ENCODE data around the gene SPEF2.

Gene SPEF2

DNA sequence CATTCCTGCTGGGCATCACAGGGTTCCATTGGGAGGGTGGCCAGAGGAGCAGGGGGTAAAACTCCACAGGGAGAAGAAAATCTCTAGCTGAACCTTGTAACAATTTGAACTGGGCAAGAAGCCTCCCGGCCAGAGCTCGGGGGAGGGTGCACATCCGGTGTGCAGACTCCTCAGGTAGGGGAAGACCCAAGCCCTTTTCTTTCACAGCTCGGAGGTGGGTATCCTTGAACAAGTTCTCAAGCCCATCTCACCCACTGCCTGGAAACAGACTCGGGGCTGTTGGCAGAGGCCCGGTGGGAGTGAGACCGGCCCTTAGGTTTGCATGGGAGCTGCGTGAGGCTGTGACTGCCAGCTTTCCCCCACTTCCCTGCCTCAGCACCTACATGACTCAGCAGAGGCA, 127.5 kb downstream of the SPEF2 start:
- no peak overlapping the region for H3K4me3 ChIP-seq (replicated peaks; ENCODE audit: insufficient read depth, low read length)
- TF ChIP-seq, protein P1, sequence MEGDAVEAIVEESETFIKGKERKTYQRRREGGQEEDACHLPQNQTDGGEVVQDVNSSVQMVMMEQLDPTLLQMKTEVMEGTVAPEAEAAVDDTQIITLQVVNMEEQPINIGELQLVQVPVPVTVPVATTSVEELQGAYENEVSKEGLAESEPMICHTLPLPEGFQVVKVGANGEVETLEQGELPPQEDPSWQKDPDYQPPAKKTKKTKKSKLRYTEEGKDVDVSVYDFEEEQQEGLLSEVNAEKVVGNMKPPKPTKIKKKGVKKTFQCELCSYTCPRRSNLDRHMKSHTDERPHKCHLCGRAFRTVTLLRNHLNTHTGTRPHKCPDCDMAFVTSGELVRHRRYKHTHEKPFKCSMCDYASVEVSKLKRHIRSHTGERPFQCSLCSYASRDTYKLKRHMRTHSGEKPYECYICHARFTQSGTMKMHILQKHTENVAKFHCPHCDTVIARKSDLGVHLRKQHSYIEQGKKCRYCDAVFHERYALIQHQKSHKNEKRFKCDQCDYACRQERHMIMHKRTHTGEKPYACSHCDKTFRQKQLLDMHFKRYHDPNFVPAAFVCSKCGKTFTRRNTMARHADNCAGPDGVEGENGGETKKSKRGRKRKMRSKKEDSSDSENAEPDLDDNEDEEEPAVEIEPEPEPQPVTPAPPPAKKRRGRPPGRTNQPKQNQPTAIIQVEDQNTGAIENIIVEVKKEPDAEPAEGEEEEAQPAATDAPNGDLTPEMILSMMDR (IDR thresholded peaks at IDR 0.05; ENCODE audit: insufficient read depth, low read length): no peak
- no peak for TF ChIP-seq SPI1 (IDR thresholded peaks at IDR 0.05; ENCODE audit: borderline replicate concordance, low read depth)
- H3K27ac ChIP-seq (replicated peaks): no peak overlapping the region
- no peaks in the 10 kb centered on the region for H3K27me3 ChIP-seq (ENCODE audit: insufficient read depth, poor library complexity, severe bottlenecking)
- no peak for DNase-seq (ENCODE audit: low read depth in 1 of 2, low spot score in 1 of 2)

DNA sequence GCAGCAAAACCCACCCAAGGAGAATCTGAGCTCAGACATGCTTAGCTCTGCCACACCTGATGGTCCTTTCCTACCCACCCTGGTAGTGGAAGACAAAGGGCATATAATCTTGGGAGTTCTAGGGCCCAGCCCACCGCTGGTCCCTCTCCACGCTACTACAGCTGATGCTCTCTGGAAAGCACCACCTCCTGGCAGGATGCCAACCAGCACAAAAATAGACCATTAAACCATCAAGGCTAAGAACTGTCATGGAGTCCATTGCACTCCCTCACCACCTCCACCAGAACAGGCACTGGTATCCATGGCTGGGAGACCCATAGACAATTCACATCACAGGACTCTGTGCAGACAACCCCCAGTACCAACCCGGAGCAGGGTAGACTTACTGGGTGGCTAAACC, 128.0 kb downstream of the SPEF2 start:
- Histone ChIP-seq H3K27ac (replicated peaks) (no peak overlapping the region), H3K27me3 (ENCODE audit: insufficient read depth, poor library complexity, severe bottlenecking) (no peaks in the 10 kb centered on the region), H3K4me3 (replicated peaks; ENCODE audit: insufficient read depth, low read length) (no peak overlapping the region)
- DNase-seq (ENCODE audit: low read depth in 1 of 2, low spot score in 1 of 2): no peak
- TF ChIP-seq SPI1 (IDR thresholded peaks at IDR 0.05; ENCODE audit: borderline replicate concordance, low read depth) (no peak), POLR2AphosphoS5 (IDR thresholded peaks at IDR 0.05; ENCODE audit: low read depth) (no peak), GABPA (IDR thresholded peaks at IDR 0.05; ENCODE audit: low read depth) (no peak)
- TF ChIP-seq, protein P1 (IDR thresholded peaks at IDR 0.05; ENCODE audit: insufficient read depth, low read length): no peak
- TF ChIP-seq, protein P2, sequence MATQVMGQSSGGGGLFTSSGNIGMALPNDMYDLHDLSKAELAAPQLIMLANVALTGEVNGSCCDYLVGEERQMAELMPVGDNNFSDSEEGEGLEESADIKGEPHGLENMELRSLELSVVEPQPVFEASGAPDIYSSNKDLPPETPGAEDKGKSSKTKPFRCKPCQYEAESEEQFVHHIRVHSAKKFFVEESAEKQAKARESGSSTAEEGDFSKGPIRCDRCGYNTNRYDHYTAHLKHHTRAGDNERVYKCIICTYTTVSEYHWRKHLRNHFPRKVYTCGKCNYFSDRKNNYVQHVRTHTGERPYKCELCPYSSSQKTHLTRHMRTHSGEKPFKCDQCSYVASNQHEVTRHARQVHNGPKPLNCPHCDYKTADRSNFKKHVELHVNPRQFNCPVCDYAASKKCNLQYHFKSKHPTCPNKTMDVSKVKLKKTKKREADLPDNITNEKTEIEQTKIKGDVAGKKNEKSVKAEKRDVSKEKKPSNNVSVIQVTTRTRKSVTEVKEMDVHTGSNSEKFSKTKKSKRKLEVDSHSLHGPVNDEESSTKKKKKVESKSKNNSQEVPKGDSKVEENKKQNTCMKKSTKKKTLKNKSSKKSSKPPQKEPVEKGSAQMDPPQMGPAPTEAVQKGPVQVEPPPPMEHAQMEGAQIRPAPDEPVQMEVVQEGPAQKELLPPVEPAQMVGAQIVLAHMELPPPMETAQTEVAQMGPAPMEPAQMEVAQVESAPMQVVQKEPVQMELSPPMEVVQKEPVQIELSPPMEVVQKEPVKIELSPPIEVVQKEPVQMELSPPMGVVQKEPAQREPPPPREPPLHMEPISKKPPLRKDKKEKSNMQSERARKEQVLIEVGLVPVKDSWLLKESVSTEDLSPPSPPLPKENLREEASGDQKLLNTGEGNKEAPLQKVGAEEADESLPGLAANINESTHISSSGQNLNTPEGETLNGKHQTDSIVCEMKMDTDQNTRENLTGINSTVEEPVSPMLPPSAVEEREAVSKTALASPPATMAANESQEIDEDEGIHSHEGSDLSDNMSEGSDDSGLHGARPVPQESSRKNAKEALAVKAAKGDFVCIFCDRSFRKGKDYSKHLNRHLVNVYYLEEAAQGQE (IDR thresholded peaks at IDR 0.05; ENCODE audit: insufficient replicate concordance, low read depth): no peak

DNA sequence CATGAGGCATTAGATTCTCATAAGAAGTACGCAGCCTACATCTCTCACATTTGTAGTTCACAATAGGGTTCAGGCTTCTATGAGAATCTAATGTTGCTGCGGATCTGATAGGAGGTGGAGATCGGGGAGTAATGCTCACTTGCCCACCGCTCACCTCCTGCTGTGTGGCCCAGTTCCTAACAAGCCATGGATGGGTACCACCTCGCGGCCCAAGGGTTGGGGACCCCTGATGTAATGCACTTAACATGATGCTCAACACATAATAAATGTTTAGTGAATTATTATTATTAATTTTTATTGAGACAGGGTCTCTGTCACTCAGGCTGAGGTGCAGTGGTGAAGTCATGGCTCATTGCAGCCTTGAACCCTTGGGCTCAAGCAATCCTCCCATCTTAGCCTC, 134.3 kb downstream of the SPEF2 start:
- TF ChIP-seq, protein P1 (IDR thresholded peaks at IDR 0.05; ENCODE audit: insufficient read depth, low read length): no peak
- TF ChIP-seq, protein P2 (IDR thresholded peaks at IDR 0.05; ENCODE audit: insufficient replicate concordance, low read depth): no peak
- TF ChIP-seq SPI1 (IDR thresholded peaks at IDR 0.05; ENCODE audit: borderline replicate concordance, low read depth): no peak
- TF ChIP-seq POLR2AphosphoS5 (IDR thresholded peaks at IDR 0.05; ENCODE audit: low read depth): no peak
- TF ChIP-seq GABPA (IDR thresholded peaks at IDR 0.05; ENCODE audit: low read depth): no peak
- Histone ChIP-seq H3K27me3 (ENCODE audit: insufficient read depth, poor library complexity, severe bottlenecking) (no peaks in the 10 kb centered on the region), H3K27ac (replicated peaks) (no peak overlapping the region), H3K4me3 (replicated peaks; ENCODE audit: insufficient read depth, low read length) (no peak overlapping the region)
- DNase-seq (ENCODE audit: low read depth in 1 of 2, low spot score in 1 of 2): no peak

DNA sequence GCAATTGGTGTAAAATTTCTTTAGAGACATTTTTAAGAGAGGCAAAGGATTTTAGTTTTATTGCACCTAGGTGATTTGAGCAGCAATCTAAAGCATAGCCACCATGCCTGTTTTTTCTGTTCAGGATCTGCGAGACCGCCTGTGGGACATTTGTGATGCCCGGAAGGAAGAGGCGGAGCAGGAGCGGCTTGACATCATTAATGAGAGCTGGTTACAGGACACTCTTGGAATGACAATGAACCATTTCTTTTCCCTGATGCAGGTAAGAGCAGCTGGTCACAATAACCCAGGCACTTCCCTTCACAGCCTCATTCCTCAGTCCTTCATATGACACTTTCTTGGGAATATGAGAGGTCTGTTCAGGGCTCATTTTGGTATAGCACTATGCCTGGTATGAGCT, 135.8 kb downstream of the SPEF2 start:
- TF ChIP-seq, protein P1 (IDR thresholded peaks at IDR 0.05; ENCODE audit: insufficient read depth, low read length): no peak
- TF ChIP-seq, protein P2 (IDR thresholded peaks at IDR 0.05; ENCODE audit: insufficient replicate concordance, low read depth): no peak
- TF ChIP-seq GABPA (IDR thresholded peaks at IDR 0.05; ENCODE audit: low read depth): no peak
- no peak for DNase-seq (ENCODE audit: low read depth in 1 of 2, low spot score in 1 of 2)
- H3K27ac ChIP-seq (replicated peaks): no peak overlapping the region
- no peak overlapping the region for H3K4me3 ChIP-seq (replicated peaks; ENCODE audit: insufficient read depth, low read length)
- no peaks in the 10 kb centered on the region for H3K27me3 ChIP-seq (ENCODE audit: insufficient read depth, poor library complexity, severe bottlenecking)

Data from HL-60 (cell line).